Spleen (tissue), 7 donors: ENCODE measurements around the gene EML5.

Experiments
- CTCF ChIP-seq, 11 experiments: fragments of 200-600 bp in 7 of 11; fragments of 450-650 bp in 4 of 11; sonication (generic) in 4 of 11; IDR thresholded peaks in 8 of 11; conservative IDR thresholded peaks in 3 of 11; 1 replicate in 7 of 11; 2 replicates in 4 of 11; pipeline versions ENCODE4 v1.4.0 to v1.8.0; 2016 to 2021; ENCODE audit warnings: antibody characterized with exemption in 11 of 11, inconsistent platforms in 4 of 11, mild to moderate bottlenecking in 1 of 11
- POLR2AphosphoS5 ChIP-seq, 3 donors: sonication (generic); formaldehyde crosslinking; IDR thresholded peaks; one replicate each; pipeline ENCODE4 v1.5.1; 2017; ENCODE audit warnings: antibody characterized with exemption in 3 of 3
- donor health status: DM: no; HTN: no; CAD: no; lungs with moderate emphysema.
- donor health status: DM: no; HTN: no; CAD: no.
- donor health status: DM: no; HTN: no; CAD: no.

- no peak for TF ChIP-seq CTCF (IDR thresholded peaks at IDR 0.05 in 8 of 11, conservative IDR thresholded peaks at IDR 0.05 in 3 of 11)
- no peak for TF ChIP-seq POLR2AphosphoS5 (IDR thresholded peaks at IDR 0.05)
Measured at GRCh38 chr14:88733121-88733520, 59.6 kb downstream of the EML5 start.
